WERI-Rb-1 (cell line): ENCODE data around the gene PAK5.

Experiments
- DNase-seq: peaks from one replicate; pipeline ENCODE4 v3.0.0-alpha.2; 2020
- H3K27ac ChIP-seq: fragments of 250-450 bp; sonication (Bioruptor Pico); 2 replicates; pipeline ENCODE4 v1.5.1; 2020; ENCODE audit warnings: mild to moderate bottlenecking, moderate library complexity
- H3K27me3 ChIP-seq: fragments of 250-450 bp; sonication (Bioruptor Pico); 2 replicates; pipeline ENCODE4 v1.5.1; 2021; ENCODE audit warnings: mild to moderate bottlenecking, low read depth, moderate library complexity; ENCODE audit not compliant: insufficient read depth, severe bottlenecking
- H3K36me3 ChIP-seq: fragments of 250-450 bp; sonication (Bioruptor Pico); 2 replicates; pipeline ENCODE4 v1.5.1; 2020; ENCODE audit warnings: mild to moderate bottlenecking, moderate library complexity
- H3K4me3 ChIP-seq: 2 replicates; pipeline ENCODE4 v1.5.1; 2011; ENCODE audit warnings: low read depth, mild to moderate bottlenecking, control low read depth, low read length
- H3K9me3 ChIP-seq: fragments of 250-450 bp; sonication (Bioruptor Pico); 2 replicates; pipeline ENCODE4 v1.5.1; 2021; ENCODE audit warnings: mild to moderate bottlenecking, moderate library complexity; ENCODE audit not compliant: severe bottlenecking
- CTCF ChIP-seq: IDR thresholded peaks from 2 replicates; pipeline ENCODE4 v1.5.1; 2011; ENCODE audit warnings: low read depth, mild to moderate bottlenecking, control low read depth, inconsistent platforms, low read length

PAK5 gene

GRCh38 chr20:9637889-9638288 is 201.0 kb downstream of the PAK5 start:
- no peak overlapping the region for H3K4me3 ChIP-seq
- H3K27me3 ChIP-seq: no peaks in the 10 kb centered on the region
- H3K36me3 ChIP-seq: no peaks in the 10 kb centered on the region
- no peak overlapping the region for H3K27ac ChIP-seq
- DNase-seq: no peak
- TF ChIP-seq CTCF: no peak
- H3K9me3 ChIP-seq: no peaks in the 10 kb centered on the region

- no peak for DNase-seq
- TF ChIP-seq CTCF: no peak
- H3K9me3 ChIP-seq: no peaks in the 10 kb centered on the region
- no peak overlapping the region for H3K4me3 ChIP-seq
- H3K36me3 ChIP-seq: no peaks in the 10 kb centered on the region
- H3K27me3 ChIP-seq: no peaks in the 10 kb centered on the region
- no peak overlapping the region for H3K27ac ChIP-seq
Measured at GRCh38 chr20:9635750-9636149, 203.1 kb downstream of the PAK5 start.

- Histone ChIP-seq H3K4me3 (no peak overlapping the region), H3K9me3 (no peaks in the 10 kb centered on the region), H3K27me3 (no peaks in the 10 kb centered on the region), H3K27ac (no peak overlapping the region), H3K36me3 (no peaks in the 10 kb centered on the region)
- TF ChIP-seq CTCF: no peak
- no peak for DNase-seq
Measured at GRCh38 chr20:9634327-9634726, 204.5 kb downstream of the PAK5 start.

GRCh38 chr20:9632991-9633390 is 205.9 kb downstream of the PAK5 start:
- DNase-seq: no peak
- no peak overlapping the region for H3K4me3 ChIP-seq
- no peaks in the 10 kb centered on the region for H3K36me3 ChIP-seq
- no peak overlapping the region for H3K27ac ChIP-seq
- no peaks in the 10 kb centered on the region for H3K9me3 ChIP-seq
- TF ChIP-seq CTCF: no peak
- no peaks in the 10 kb centered on the region for H3K27me3 ChIP-seq

- no peaks in the 10 kb centered on the region for H3K27me3 ChIP-seq
- no peak for TF ChIP-seq CTCF
- H3K4me3 ChIP-seq: no peak overlapping the region
- no peaks in the 10 kb centered on the region for H3K9me3 ChIP-seq
- H3K27ac ChIP-seq: no peak overlapping the region
- DNase-seq: no peak
- no peaks in the 10 kb centered on the region for H3K36me3 ChIP-seq
Measured at GRCh38 chr20:9632265-9632664, 206.6 kb downstream of the PAK5 start.

GRCh38 chr20:9630554-9630953 is 208.3 kb downstream of the PAK5 start:
- no peaks in the 10 kb centered on the region for H3K27me3 ChIP-seq
- H3K9me3 ChIP-seq: no peaks in the 10 kb centered on the region
- no peak overlapping the region for H3K4me3 ChIP-seq
- no peak overlapping the region for H3K27ac ChIP-seq
- no peak for DNase-seq
- H3K36me3 ChIP-seq: no peaks in the 10 kb centered on the region
- TF ChIP-seq CTCF: no peak
